Cerebellar nuclear complex (tissue), 1 donor: ENCODE measurements around the gene KRTAP10-10.
"Not testable (repeated sequence)": the region's sequence is repeated elsewhere in the genome, so short reads cannot be mapped to it uniquely, and the experiment has no call there.

Source experiments
- DNase-seq, 2 experiments: peaks; one replicate each; lab custom pipeline; 2025; lab: John Stamatoyannopoulos, UW

KRTAP10-10 gene

GRCh38 chr21:44602463-44602850, 34.7 kb upstream of the KRTAP10-10 start:
- no peak for DNase-seq

GRCh38 chr21:44603109-44603875, 33.9 kb upstream of the KRTAP10-10 start:
- no peak for DNase-seq

GRCh38 chr21:44603911-44604310, 33.2 kb upstream of the KRTAP10-10 start:
- no peak for DNase-seq

- no peak for DNase-seq
These were observed 30.7 kb upstream of the KRTAP10-10 start for GRCh38 chr21:44606495-44606894.

GRCh38 chr21:44609193-44609592, 28.0 kb upstream of the KRTAP10-10 start:
- DNase-seq, result no peak

GRCh38 chr21:44610157-44610843, 26.9 kb upstream of the KRTAP10-10 start:
- DNase-seq, result not testable (repeated sequence)

GRCh38 chr21:44611551-44611950, 25.6 kb upstream of the KRTAP10-10 start:
- DNase-seq, result no peak

GRCh38 chr21:44612029-44612486, 25.1 kb upstream of the KRTAP10-10 start, which contains the start of gene KRTAP10-8:
Gene KRTAP10-8, plus strand, starts transcription at chr21:44612079. Its CDS starts 22 bp downstream, at chr21:44612101.
- no peak for DNase-seq

- DNase-seq, result no peak
These were observed 24.4 kb upstream of the KRTAP10-10 start for GRCh38 chr21:44612669-44613229.

- DNase-seq, result no peak
These were observed 23.6 kb upstream of the KRTAP10-10 start for GRCh38 chr21:44613386-44614155.

GRCh38 chr21:44614161-44614631, 23.0 kb upstream of the KRTAP10-10 start:
- no peak for DNase-seq

- no peak for DNase-seq
These were observed 22.2 kb upstream of the KRTAP10-10 start for GRCh38 chr21:44614961-44615391.

- no peak for DNase-seq
These were observed 21.7 kb upstream of the KRTAP10-10 start for GRCh38 chr21:44615466-44615865.

GRCh38 chr21:44615911-44616590, 21.1 kb upstream of the KRTAP10-10 start:
- no peak for DNase-seq

- DNase-seq, result no peak
These were observed 20.6 kb upstream of the KRTAP10-10 start for GRCh38 chr21:44616591-44616926.

- DNase-seq, result no peak
These were observed 20.1 kb upstream of the KRTAP10-10 start for GRCh38 chr21:44617071-44617501.

- DNase-seq, result no peak
These were observed 18.7 kb upstream of the KRTAP10-10 start for GRCh38 chr21:44618504-44618903.

- DNase-seq, result no peak
These were observed 18.2 kb upstream of the KRTAP10-10 start for GRCh38 chr21:44618909-44619308.

GRCh38 chr21:44619886-44620285, 17.3 kb upstream of the KRTAP10-10 start:
- no peak for DNase-seq

GRCh38 chr21:44623575-44623974, 13.6 kb upstream of the KRTAP10-10 start:
- DNase-seq, result no peak

GRCh38 chr21:44625756-44626155, 11.4 kb upstream of the KRTAP10-10 start:
- DNase-seq, result no peak
